Measurements from ENCODE around the gene RORB. TPM values are rescaled to one million over a fixed set of nuclear protein-coding genes. Genes with fewer than 3 reads are reported as not detected.

Gene RORB
- total RNA-seq, 1 donor = 0.10 TPM

- no peaks in the 10 kb centered on the region for H3K4me1 ChIP-seq (ENCODE audit: insufficient read depth, low read length)
- no peak overlapping the region for H3K4me3 ChIP-seq (ENCODE audit: low read length)
- peaks cover 11% of the 10 kb centered on the region for H3K27me3 ChIP-seq (ENCODE audit: insufficient read depth, low read length)
- H3K9me3 ChIP-seq (ENCODE audit: low read depth, low read length) = no peaks in the 10 kb centered on the region
These were observed 245.2 kb downstream of the RORB start for GRCh38 chr9:74742191-74742790.
